HepG2 (cell line): ENCODE results near the gene CAMKV. TPM values are rescaled to one million over a fixed set of nuclear protein-coding genes. Genes with fewer than 3 reads are reported as not detected.

Experiments
- CEBPB ChIP-seq: IDR thresholded peaks from 2 replicates; pipeline ENCODE4 v1.6.1; 2011; ENCODE audit warnings: low read depth, low read length, improper control_type of control experiment, borderline replicate concordance
- EHMT2 ChIP-seq: fragments of 200-600 bp; sonication (generic); IDR thresholded peaks from 2 replicates; pipeline ENCODE4 v1.7.0; 2017; ENCODE audit warnings: antibody characterized with exemption, low read depth, low read length, borderline replicate concordance
- FOXP4 ChIP-seq: sonication (generic); formaldehyde crosslinking; IDR thresholded peaks from 2 replicates; pipeline ENCODE4 v1.4.0; 2020; ENCODE audit warnings: missing genetic modification reagents
- PHB2 ChIP-seq: fragments of 450-650 bp; IDR thresholded peaks from 2 replicates; pipeline ENCODE4 v1.6.1; 2018; ENCODE audit not compliant: partially characterized antibody
- REL ChIP-seq: sonication (generic); formaldehyde crosslinking; conservative IDR thresholded peaks from 2 replicates; pipeline ENCODE4 v1.8.0; 2022; ENCODE audit warnings: mild to moderate bottlenecking, missing genetic modification reagents, moderate library complexity
- SP5 ChIP-seq: IDR thresholded peaks from 2 replicates; pipeline ENCODE4 v1.6.1; 2016; ENCODE audit warnings: low read depth, borderline replicate concordance
- ZBTB1 ChIP-seq: sonication (generic); formaldehyde crosslinking; IDR thresholded peaks from 2 replicates; pipeline ENCODE4 v1.4.0; 2020; ENCODE audit warnings: missing genetic modification reagents, borderline replicate concordance
- ZBTB21 ChIP-seq: sonication (generic); formaldehyde crosslinking; IDR thresholded peaks from 2 replicates; pipeline ENCODE4 v1.4.0; 2020; ENCODE audit warnings: missing genetic modification reagents
- ZFP36L1 ChIP-seq: sonication (generic); formaldehyde crosslinking; IDR thresholded peaks from 2 replicates; pipeline ENCODE4 v1.8.0; 2022; ENCODE audit warnings: mild to moderate bottlenecking, missing genetic modification reagents, moderate library complexity
- ZNF331 ChIP-seq: sonication (generic); formaldehyde crosslinking; IDR thresholded peaks from 2 replicates; pipeline ENCODE4 v1.4.0; 2020; ENCODE audit warnings: missing genetic modification reagents
- ZNF576 ChIP-seq: sonication (generic); formaldehyde crosslinking; IDR thresholded peaks from 2 replicates; pipeline ENCODE4 v1.4.0; 2020; ENCODE audit warnings: mild to moderate bottlenecking, missing genetic modification reagents
- polyA plus RNA-seq, 8 experiments: library from polyadenylated mRNA; depleted of rRNA in 3 of 8; stranded (reverse) in 7 of 8; unstranded in 1 of 8; fragments of >200 nt; fragmentation: Illumina TruSeq in 4 of 8; extraction: Trizol in 4 of 8; gene quantifications; 2 replicates each; pipeline versions ENCODE4 v1.2.1 to v1.2.3, GENCODE V29; 2011 to 2016; ENCODE audit warnings: low read depth in 4 of 8, missing spikeins in 1 of 8, mixed read lengths in 1 of 8; ENCODE audit not compliant: insufficient read depth in 1 of 8
- total RNA-seq, 5 experiments: library from RNA; depleted of rRNA; stranded (reverse); fragments of >200 nt; fragmentation: Illumina TruSeq; extraction: Trizol; gene quantifications; 2 replicates each; pipeline ENCODE4 v1.2.3, GENCODE V29; 2016; ENCODE audit warnings: low read depth in 1 of 5
- TF ChIP-seq, protein P1 (sequence below): sonication (generic); formaldehyde crosslinking; IDR thresholded peaks from 2 replicates; pipeline ENCODE4 v1.4.0; 2020; ENCODE audit warnings: mild to moderate bottlenecking, missing genetic modification reagents
- TF ChIP-seq, protein P2 (sequence below): sonication (generic); formaldehyde crosslinking; IDR thresholded peaks from 2 replicates; pipeline ENCODE4 v1.4.0; 2020; ENCODE audit warnings: missing genetic modification reagents, borderline replicate concordance
- TF ChIP-seq, protein P3 (sequence below): sonication (generic); formaldehyde crosslinking; IDR thresholded peaks from 2 replicates; pipeline ENCODE4 v1.9.0; 2021; ENCODE audit warnings: missing genetic modification reagents, mild to moderate bottlenecking, borderline replicate concordance
- TF ChIP-seq, protein P4 (sequence below): sonication (generic); formaldehyde crosslinking; conservative IDR thresholded peaks from 2 replicates; pipeline ENCODE4 v1.8.1; 2023; ENCODE audit warnings: missing genetic modification reagents
- TF ChIP-seq, protein P5 (sequence below): IDR thresholded peaks from 2 replicates; pipeline ENCODE4 v1.6.1; 2016; ENCODE audit warnings: low read depth
- TF ChIP-seq, protein P6 (sequence below): IDR thresholded peaks from 2 replicates; pipeline ENCODE4 v1.6.1; 2016; ENCODE audit warnings: missing genetic modification reagents, missing compliant biosample characterization

Gene CAMKV
- total and polyA plus RNA-seq, 2 of the 13 experiments (the other 11 are each of a cell fraction or from before 2014, with no cell fraction given): 0.13 to 0.15 TPM

DNA sequence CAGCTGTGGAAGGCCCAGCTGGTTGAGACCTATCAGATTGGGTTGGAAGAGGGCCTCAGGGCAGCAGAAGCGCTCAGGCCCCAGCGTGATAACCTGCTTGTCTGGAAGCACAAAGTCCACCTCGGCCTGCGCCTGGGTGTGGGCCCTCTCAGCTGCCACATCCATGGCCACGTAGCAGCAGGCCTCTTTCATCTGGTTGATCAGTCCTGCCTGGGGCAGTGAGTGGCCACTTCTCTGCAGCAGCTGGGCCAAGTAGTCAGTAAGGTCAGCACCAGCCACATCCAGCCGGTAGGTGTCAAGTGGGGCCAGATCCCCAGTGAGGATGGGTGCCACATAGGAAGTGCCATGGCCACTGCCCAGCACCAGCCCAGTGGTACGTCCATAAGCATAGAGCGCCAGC lies 3.9 kb upstream of the CAMKV start (continued):
- TF ChIP-seq, protein P1, sequence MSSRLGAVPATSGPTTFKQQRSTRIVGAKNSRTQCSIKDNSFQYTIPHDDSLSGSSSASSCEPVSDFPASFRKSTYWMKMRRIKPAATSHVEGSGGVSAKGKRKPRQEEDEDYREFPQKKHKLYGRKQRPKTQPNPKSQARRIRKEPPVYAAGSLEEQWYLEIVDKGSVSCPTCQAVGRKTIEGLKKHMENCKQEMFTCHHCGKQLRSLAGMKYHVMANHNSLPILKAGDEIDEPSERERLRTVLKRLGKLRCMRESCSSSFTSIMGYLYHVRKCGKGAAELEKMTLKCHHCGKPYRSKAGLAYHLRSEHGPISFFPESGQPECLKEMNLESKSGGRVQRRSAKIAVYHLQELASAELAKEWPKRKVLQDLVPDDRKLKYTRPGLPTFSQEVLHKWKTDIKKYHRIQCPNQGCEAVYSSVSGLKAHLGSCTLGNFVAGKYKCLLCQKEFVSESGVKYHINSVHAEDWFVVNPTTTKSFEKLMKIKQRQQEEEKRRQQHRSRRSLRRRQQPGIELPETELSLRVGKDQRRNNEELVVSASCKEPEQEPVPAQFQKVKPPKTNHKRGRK (CRISPR knock-in tag): no peak; the same call in 1 of the 2 replicates
- TF ChIP-seq, protein P2, sequence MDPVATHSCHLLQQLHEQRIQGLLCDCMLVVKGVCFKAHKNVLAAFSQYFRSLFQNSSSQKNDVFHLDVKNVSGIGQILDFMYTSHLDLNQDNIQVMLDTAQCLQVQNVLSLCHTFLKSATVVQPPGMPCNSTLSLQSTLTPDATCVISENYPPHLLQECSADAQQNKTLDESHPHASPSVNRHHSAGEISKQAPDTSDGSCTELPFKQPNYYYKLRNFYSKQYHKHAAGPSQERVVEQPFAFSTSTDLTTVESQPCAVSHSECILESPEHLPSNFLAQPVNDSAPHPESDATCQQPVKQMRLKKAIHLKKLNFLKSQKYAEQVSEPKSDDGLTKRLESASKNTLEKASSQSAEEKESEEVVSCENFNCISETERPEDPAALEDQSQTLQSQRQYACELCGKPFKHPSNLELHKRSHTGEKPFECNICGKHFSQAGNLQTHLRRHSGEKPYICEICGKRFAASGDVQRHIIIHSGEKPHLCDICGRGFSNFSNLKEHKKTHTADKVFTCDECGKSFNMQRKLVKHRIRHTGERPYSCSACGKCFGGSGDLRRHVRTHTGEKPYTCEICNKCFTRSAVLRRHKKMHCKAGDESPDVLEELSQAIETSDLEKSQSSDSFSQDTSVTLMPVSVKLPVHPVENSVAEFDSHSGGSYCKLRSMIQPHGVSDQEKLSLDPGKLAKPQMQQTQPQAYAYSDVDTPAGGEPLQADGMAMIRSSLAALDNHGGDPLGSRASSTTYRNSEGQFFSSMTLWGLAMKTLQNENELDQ (CRISPR knock-in tag): no peak
- TF ChIP-seq ZFP36L1 (CRISPR knock-in tag) (no peak), ZNF331 (peak; percentile 74; the same call in 1 of the 2 replicates), ZBTB1 (CRISPR knock-in tag) (no peak), ZBTB21 (CRISPR knock-in tag) (no peak), FOXP4 (no peak), CEBPB (no peak), EHMT2 (no peak; the same call in 1 of the 2 replicates), PHB2 (no peak), SP5 (CRISPR knock-in tag) (no peak), REL (CRISPR knock-in tag) (no peak), ZNF576 (no peak)
- TF ChIP-seq, protein P3, sequence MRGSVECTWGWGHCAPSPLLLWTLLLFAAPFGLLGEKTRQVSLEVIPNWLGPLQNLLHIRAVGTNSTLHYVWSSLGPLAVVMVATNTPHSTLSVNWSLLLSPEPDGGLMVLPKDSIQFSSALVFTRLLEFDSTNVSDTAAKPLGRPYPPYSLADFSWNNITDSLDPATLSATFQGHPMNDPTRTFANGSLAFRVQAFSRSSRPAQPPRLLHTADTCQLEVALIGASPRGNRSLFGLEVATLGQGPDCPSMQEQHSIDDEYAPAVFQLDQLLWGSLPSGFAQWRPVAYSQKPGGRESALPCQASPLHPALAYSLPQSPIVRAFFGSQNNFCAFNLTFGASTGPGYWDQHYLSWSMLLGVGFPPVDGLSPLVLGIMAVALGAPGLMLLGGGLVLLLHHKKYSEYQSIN (CRISPR knock-in tag): no peak
- TF ChIP-seq, protein P4, sequence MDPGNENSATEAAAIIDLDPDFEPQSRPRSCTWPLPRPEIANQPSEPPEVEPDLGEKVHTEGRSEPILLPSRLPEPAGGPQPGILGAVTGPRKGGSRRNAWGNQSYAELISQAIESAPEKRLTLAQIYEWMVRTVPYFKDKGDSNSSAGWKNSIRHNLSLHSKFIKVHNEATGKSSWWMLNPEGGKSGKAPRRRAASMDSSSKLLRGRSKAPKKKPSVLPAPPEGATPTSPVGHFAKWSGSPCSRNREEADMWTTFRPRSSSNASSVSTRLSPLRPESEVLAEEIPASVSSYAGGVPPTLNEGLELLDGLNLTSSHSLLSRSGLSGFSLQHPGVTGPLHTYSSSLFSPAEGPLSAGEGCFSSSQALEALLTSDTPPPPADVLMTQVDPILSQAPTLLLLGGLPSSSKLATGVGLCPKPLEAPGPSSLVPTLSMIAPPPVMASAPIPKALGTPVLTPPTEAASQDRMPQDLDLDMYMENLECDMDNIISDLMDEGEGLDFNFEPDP (CRISPR knock-in tag): no peak
- TF ChIP-seq, protein P5, sequence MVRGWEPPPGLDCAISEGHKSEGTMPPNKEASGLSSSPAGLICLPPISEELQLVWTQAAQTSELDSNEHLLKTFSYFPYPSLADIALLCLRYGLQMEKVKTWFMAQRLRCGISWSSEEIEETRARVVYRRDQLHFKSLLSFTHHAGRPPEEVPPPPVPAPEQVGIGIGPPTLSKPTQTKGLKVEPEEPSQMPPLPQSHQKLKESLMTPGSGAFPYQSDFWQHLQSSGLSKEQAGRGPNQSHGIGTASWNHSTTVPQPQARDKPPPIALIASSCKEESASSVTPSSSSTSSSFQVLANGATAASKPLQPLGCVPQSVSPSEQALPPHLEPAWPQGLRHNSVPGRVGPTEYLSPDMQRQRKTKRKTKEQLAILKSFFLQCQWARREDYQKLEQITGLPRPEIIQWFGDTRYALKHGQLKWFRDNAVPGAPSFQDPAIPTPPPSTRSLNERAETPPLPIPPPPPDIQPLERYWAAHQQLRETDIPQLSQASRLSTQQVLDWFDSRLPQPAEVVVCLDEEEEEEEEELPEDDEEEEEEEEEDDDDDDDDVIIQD (CRISPR knock-in tag): 0 out of 2 replicates have a peak, but pooled peaks have one; percentile 20
- TF ChIP-seq, protein P6, sequence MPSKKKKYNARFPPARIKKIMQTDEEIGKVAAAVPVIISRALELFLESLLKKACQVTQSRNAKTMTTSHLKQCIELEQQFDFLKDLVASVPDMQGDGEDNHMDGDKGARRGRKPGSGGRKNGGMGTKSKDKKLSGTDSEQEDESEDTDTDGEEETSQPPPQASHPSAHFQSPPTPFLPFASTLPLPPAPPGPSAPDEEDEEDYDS (CRISPR knock-in tag): peak; percentile 34; the same call in 1 of the 2 replicates
